ENCODE data around the gene SUGCT.
"Not testable (repeated sequence)": the region's sequence is repeated elsewhere in the genome, so short reads cannot be mapped to it uniquely, and the experiment has no call there.

SUGCT gene

DNA sequence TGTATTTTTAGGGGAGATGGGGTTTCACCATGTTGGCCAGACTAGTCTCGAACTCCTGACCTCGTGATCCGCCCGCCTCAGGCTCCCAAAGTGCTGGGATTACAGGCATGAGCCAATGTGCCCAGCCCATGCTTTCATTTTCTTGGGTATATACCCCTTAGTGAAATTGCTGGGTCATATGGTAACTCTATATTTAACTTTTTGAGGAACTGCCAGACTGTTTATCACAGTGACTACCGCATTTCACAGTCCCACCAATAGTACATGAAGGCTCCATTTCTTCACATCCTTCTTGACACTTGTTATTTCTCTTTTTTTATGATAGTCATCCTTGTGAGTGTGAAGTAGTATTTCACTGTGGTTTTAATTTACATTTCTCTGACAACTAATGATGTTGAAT is 134.0 kb downstream of the SUGCT start:
- DNase-seq, result not testable (repeated sequence)

DNA sequence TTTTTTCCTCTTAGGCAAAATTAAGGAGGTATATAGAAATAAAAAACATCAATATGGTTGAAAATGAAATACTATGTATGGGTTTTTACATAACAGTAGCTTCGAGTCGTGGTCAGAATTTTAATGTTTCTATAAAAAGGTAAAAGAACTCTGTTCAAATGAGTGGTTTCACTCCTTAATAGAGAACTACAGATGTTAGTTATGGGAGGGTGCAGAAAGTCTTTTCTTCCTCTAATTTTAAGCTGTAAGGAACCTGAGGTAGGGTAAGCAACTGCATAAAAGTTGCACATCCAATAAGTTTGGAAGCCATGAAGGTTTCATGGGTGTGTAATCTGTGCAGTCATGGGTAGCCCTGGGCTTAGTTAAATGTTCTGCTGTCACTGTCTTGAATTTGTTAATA is 141.3 kb downstream of the SUGCT start:
- no peak for DNase-seq

DNA sequence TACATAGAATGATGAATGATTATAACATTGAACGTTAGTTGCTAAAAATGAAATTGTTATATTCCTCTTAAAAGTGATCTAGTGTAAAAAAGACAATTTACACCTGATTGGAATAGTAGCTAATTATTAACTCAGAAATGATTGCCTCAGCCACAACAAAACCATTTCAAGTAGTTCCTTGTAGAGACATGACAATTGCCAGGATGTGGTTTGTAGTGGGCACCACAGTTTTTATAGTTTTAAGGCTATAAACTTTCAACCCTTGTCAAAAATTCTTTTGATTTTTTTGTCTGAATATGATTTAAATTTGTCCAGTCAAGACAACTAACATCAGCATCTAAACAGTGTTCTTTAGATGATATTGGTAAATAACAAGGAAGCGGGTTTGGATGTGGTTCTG is 145.2 kb downstream of the SUGCT start:
- no peak for DNase-seq

DNA sequence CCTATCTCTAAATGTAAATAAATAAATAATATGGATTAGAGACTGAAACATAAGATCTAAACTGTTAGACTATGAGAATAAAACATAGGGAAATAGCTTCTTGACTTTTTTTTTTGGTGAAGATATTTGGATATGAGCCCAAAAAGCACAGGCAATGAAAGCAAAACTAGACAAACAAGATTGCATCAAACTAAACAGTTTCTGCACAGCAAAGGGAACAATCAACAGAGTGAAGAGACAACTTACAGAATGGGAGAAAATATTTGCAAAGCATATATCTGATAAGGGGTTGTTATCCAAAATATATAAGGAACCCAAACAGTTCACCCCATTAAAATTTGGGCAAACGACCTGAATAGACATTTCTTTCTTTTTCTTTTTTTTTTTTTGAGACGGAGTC is 148.1 kb downstream of the SUGCT start:
- DNase-seq, result no peak

DNA sequence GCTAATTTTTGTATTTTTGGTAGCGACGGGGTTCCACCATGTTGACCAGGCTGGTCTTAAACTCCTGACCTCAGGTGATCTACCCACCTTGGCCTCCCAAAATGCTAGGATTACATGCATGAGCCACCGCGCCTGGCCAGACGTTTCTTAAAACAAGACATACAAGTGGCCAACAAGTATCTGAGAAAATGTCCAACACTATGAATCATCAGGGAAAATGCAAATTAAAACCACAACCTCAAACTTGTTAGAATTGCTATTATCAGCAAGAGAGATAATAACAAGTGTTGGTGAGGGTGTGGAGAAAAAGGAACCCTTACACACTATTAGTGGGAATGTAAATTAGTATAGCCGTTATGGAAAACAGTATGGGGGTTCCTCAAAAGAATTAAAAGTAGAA is 148.6 kb downstream of the SUGCT start:
- DNase-seq, result no peak

DNA sequence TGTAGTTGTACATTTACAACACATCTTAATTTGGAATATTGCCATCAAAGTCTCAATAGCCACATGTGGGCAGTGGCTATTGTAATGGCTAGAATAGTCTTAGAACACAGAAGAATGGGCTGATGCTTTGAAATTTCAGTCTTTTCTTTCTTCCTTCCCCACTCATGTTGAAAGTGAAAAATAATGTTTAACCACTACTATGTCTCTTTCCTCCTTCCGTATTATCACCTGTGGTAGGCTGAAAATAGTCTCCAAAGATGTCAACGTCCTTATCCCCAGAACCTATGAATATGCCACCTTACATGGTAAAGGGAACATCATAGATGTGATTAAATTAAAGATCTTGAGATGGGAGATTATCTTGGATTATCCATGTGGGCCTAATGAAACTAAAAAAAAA is 154.0 kb downstream of the SUGCT start:
- no peak for DNase-seq

DNA sequence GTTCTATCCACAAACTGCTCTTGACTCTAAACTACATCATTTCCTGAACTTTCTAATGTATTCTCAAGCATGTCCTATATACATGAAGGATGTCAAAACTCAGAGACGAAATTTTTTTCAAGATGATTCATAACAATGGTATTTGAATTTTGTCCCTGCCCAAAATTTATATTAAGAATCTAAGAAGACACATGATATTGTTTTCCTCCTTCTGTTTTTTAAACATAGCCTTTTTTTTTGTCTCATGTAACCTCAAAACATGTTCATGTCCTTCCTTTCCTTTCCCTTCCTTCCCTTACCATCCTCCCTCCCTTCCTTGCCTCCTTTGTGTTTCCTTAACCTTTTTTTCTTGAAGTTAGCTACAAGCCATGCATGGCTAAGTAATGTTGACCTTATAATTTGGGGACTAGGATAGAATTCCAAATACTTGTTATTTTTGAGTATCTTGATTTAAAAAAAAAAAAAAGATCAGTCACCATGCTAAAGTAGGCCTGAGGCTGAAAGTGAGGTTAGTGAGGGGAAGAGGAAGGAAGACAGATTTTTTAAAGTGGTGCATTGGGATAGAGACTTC is 163.0 kb downstream of the SUGCT start:
- no peak for DNase-seq

DNA sequence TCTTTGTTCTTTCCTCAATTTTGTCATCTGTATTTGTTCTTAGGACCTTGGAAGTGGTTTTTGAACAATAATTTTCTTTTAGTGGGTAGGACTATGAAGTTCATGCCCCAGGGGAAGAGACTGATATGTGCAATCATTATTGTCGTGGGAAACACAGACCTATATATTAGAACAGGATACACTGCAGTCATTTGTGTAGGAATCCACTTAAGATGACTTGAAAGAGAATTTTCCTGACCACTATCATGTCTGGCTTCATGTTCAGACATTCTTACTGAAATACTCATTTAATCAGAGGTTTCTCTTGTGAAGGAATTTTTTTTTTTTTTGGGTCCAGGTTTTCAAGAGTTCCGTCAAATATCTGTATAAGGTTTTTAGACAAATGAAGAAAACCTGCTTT is 163.6 kb downstream of the SUGCT start:
- DNase-seq, result no peak

DNA sequence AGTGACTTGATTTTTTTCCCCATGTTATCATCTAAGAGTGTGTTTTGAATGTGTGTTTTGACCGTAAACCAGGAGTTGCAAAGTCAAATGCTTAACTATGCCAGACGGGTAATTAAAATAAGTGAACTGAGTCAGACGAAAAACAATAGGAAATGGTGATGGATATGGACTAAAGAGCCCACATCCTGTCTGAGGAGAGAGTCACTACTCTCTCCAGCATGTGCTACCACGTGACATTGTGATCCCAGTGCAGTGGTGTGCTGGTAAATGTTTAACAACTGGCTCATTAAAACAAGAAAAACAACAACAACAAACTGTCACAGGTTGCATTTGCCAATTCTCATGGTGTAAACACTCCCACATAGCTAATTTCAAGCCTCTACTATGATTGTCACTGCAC is 164.3 kb downstream of the SUGCT start:
- DNase-seq, result no peak

DNA sequence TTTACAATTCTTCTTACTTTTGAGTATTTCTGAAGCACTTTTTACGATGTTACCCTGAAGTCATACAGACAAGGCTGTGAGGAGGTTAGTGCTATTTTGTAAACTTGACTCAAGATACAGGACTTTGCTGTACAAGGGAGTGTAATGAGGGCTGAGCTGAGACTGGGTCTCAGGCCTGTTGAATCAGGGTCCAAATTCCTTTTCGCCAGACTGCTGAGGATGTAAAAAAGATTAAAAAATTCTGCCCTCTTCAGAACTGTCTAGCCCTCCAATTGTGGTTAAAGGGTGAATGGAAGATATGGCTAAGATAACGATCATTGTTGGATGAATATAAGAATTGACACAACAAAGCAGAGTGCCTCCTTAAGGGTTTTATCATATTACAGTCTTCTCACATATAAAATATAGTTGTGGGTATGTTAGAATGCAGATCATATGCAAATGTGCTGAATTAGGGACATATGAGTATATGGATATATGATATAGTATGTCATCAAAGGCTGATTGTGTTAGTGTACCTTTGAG is 165.4 kb downstream of the SUGCT start:
- DNase-seq, result no peak

DNA sequence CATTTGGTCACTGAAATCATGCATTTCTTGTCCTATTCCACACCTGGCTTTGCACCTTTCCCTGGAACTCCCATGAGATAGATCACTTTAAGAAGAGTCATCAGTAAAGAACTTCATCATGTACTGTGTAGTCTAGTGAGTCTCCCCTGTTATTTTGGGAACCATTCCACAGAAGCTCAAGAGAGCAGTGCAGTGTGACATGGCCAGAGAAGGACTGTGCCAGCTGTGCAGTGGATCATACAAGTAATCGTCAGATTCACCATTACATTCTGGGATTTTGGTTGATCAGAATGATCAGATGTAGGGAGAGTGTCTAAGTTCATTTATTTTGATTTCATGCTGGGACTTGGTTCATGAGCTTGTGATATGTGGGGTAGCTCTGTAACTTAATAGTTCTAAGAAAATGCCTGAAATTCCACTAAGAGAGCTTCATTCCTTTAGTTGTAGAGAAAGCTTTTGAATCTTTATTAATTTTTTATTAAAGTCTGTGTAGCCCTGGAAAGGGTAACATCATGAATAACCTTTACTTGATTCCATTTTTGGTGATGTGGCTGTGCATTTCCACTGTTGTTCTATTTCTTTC is 166.8 kb downstream of the SUGCT start:
- DNase-seq, result no peak

DNA sequence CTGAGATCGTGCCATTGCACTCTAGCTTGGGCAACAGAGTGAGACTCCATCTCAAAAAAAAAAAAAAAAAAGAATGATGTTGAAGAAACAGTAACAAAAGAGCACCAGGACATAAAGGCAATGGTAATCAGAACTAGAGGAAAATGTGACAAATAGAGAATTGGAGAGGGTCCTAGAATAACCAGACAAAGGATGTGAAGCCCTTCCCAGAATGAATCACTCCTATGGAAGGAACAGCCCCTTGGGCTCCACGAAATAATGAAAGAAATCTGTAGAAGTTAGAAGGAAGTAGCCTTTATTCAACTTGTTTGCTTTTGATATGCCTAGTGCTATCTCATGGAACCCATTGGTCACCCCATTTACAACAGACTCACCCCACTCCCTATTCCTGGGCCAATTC is 169.2 kb downstream of the SUGCT start:
- DNase-seq, result no peak

DNA sequence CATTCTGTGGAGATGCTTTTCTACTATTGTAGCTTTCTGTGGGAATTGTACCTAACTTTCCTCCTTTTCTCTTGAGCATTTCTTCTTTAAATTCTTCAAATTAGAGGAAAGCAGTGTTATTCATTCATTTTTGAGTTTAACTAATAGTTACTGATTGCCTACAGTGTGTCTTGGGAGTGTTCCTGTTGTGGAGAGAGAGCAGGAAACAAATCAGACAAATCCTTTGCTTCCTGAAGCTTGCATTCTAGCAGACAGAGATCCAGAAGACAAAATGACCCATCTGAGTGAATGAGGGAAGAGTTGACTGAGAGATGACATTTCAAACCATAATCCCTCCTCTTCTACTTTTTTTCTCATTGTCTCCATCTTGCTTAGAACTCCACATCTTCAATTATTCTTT is 170.4 kb downstream of the SUGCT start:
- no peak for DNase-seq

DNA sequence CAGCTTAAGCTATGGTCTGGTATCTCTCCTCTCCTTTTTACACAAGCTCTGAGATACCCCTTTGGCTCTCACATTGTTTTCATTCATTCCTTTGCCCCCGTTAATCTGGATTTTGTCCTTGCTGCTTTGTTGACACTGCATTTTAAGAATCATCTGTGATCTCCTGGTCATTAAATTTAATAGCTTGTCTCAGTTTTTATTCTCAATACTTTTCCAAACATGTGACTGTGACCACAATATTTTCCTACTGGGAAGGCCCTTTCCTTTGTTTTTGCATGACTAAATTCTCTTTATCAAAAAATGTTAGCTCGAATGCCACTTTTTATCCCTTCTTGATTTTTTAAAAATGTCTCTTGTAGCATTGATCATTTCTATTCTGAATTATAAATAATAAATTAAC is 171.2 kb downstream of the SUGCT start:
- no peak for DNase-seq

DNA sequence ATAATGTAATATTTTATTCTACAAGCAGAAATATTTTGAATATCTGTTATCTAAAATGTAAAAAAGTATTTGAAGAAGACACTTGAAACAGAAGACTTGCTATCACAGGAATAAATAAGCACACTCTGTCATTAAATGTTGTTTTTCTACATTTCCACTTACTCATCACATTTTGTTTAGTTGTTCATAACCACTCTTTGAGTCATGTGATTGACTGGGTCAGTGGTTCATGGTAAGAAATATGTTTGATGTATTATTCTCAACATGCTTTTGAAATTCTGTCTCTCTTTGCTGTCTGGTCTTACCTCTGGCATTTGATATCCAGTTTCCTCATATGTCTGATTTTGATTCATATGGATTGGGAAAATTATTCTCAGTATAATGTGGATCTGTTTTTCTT is 171.8 kb downstream of the SUGCT start:
- DNase-seq, result no peak

DNA sequence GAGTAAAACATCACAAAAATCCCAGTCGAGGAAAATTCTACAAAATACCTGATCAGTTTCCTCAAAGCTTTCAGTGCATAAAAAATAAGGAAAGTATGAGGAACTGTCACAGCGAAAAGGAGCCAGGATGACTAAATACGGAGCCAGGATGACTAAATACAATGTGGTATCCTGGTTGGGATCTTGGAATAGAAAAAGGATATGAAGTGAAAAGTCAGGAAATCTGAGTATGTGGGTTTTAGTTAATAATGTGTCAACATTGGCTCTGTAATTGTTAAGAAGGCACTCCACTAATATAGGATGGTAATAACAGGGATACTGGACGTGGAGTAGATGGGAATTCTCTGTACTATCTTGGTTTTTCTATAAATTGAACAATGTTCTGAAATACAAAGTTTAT is 175.5 kb downstream of the SUGCT start:
- no peak for DNase-seq

DNA sequence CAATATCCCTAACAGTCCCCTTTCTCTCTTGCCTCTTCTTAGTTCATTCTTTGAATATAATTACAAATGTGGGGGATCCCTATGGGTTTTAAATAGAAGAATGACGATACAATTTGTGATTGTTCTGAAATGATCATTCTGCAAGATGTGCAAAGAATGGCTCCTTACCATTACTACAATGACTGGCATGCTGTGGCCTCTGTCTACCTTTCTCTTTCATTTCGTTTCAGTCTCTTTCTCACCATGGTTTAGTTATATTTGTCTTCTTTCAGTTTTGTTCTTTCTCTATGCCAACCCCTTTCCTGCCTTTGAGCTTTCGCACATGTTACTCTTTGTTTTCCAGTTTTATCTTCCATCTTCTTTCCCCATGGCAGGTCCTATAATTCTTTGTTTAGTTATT is 176.5 kb downstream of the SUGCT start:
- DNase-seq, result no peak

DNA sequence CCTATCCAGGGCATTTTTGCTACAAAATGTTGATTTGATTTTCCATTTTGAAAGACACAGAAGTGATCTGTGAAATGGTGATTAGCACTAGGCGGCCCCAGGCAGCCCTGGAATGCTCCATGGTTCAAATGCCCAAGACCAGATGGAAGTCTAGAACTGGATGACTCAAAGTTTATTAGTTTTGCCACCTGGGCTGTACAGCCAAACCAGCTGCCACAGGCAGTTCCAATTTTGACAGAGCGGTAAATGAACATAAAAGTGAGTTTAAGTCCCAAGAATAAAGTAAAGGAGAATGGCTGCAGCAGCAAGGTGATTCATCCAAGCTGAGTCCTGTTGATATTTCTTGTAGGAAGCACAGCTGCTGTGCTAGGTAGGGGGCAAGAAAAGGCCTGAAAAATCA is 180.5 kb downstream of the SUGCT start:
- no peak for DNase-seq

DNA sequence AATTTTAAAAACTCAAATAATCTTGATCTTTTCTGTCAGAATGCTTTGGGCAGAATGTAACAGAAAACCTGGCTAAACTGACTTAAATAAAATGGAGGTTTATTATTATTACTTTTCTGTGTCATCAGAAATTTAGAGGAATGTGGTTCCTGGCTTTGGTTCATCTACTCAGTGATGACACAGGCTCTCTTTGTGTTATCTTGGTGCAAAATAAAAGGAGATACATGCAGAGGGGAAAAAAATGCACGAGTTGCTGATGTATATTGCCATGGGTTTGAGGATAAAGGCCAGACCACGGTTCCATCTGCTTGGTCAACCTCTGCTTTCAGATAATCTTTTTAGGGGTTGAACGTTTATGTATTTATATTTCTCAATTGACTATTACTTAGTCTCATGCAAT is 181.4 kb downstream of the SUGCT start:
- DNase-seq, result no peak

DNA sequence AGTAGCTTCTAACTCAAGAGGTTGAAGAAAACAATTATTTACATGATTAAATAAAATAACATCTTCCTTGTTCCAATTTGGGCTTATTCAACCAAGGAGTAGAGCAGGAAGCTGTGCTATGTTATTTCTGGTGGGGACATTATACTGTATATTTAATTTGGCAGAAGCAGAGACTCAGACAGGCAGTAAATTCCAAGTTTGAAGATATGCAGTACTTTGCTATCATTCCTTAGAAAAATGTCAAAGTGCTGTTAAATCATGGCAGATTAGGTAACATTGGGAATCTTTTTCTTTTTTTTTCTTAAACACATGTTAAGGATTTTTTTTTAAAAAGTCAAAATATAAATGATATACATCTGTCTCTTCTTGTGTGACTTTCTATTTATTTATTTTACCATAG is 190.1 kb downstream of the SUGCT start:
- DNase-seq, result no peak

DNA sequence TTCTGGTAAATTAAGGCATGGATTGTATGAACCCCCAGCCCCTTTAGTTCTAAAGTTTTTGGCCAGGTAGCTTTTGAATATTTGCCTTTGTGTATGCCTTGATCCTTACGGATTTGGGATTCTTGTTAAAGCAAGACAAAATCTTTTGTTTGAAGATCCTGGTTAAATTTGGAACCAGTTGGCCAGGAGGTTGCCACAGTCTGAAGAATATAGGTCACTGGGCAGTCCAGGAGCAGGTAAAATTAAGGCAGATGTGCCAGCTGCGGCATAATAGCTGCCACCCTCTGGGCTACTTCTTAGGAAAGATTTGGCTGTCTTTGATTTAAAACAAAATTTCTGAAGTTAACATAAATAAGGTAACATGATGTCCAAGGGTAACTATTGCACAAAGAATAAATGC is 192.3 kb downstream of the SUGCT start:
- no peak for DNase-seq

DNA sequence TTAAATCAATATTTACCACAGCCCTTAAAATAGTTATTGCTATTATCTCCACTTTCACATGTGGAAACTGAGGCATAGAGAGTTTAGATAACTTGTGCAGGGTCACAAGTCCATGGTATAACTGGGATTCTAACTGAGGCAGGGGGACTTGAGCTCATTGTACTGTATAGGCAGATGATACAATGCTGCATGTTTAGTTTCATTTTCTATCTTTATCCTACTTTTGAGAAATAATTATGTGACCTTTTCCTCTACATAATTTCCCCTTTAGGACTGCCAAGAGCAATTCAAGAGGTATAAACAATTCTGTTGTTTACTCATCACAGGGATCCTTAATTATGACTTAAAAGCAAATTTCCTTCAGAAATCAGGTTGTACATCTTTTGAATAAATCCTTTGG is 193.1 kb downstream of the SUGCT start:
- DNase-seq, result no peak

DNA sequence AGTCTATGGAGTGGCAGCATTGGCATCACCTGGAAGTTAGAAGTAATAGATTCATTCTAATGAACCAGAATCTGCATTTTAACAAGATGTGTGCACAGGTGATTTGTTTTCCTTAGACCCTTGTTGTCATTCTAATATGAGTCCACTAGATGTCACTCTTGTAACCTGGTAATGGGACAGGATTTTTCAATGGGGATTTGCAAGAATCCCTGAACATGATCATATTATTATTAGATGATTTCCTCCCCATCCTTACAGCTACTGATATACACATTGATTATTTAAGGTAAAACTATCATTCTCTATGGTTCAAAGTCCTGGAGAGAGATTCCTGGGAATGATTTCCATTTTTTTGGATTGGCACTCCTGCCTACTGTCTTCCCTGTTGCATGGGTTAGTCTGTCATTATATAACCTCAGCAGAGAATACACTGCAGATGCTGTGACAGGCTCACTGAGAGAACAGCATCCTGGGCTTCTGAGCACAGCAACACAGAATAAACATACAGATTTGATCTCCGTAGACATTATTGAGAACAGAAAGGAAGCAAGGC is 194.9 kb downstream of the SUGCT start:
- no peak for DNase-seq

DNA sequence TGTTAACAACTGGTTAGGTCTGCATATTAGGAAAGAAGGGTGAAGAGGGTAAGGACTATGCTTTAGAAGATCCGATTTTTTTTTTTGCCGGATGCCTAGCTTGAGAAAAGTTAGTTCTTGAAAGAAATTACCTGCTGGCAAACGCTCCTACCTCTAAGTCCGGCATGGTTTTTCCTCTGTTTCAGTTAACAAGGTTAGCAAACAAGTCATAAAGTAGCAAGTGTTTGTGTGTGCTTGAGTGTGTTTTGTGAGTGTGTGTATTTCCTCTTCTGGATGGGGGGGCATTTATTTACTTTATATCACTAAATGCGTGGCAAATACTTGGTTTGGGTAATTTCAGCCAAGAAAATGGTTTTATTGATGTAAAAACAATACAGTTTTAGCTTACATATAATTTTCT is 195.6 kb downstream of the SUGCT start:
- DNase-seq, result no peak

DNA sequence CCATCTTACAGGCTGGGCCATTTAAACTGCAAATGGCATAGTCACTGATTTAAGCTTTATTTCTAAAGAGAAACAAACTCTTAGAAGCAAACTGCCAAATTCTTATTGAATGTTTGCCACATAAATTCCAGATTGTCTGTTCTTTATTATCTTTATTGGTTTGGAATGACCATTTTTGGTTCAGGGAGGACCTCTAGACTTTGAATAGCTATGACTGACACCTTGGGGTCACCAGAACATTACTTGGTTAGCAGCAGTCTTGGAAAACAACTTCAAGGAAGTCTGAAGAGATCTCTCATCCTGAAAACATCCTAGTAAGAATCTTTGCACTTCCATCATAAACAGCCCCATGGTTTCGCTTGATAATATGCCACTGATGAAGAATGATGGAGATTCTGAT is 197.1 kb downstream of the SUGCT start:
- DNase-seq, result no peak
